Tibial nerve (tissue), 4 donors: ENCODE results near the gene ARF5.
A peak's percentile ranks its signal among the peaks of the same experiment; 100 is the strongest.

Experiments used
- CTCF ChIP-seq, 5 experiments: fragments of 200-600 bp in 3 of 5; fragments of 450-650 bp in 2 of 5; sonication (generic) in 3 of 5; IDR thresholded peaks; one replicate each; pipeline ENCODE4 v1.5.1; 2016 to 2019; ENCODE audit warnings: antibody characterized with exemption in 5 of 5, mild to moderate bottlenecking in 3 of 5, moderate library complexity in 2 of 5
- EP300 ChIP-seq, 2 donors: sonication (generic); formaldehyde crosslinking; IDR thresholded peaks; one replicate each; pipeline ENCODE4 v1.6.1; 2017; ENCODE audit warnings: antibody characterized with exemption in 2 of 2, mild to moderate bottlenecking in 1 of 2
- POLR2A ChIP-seq, 2 donors: fragments of 450-650 bp; IDR thresholded peaks; one replicate each; pipeline ENCODE4 v1.6.1; 2017; ENCODE audit warnings: antibody characterized with exemption in 2 of 2, mild to moderate bottlenecking in 2 of 2, moderate library complexity in 2 of 2

GRCh38 chr7:127585044-127585953, 2.9 kb upstream of the ARF5 start, which contains the start of gene GCC1:
- TF ChIP-seq CTCF (IDR thresholded peaks at IDR 0.05): peak in 2 of 5 experiments; percentile 6 to 25
- TF ChIP-seq EP300 (IDR thresholded peaks at IDR 0.05): peak; percentile 89 to 97
- TF ChIP-seq POLR2A (IDR thresholded peaks at IDR 0.05): peak; percentile 86 to 92
